ENCODE measurements around the gene SLC24A3.

The SLC24A3 gene

GRCh38 chr20:19433371-19434350 is 221.2 kb downstream of the SLC24A3 start:
- DNase-seq, result no peak

GRCh38 chr20:19435316-19435715 is 222.9 kb downstream of the SLC24A3 start:
- no peak for DNase-seq

- no peak for DNase-seq
Observed at GRCh38 chr20:19435821-19436220, 223.4 kb downstream of the SLC24A3 start.

GRCh38 chr20:19438488-19438887 is 226.0 kb downstream of the SLC24A3 start:
- no peak for DNase-seq

- DNase-seq, result no peak
Observed at GRCh38 chr20:19440660-19441527, 228.5 kb downstream of the SLC24A3 start.

GRCh38 chr20:19446246-19446645 is 233.8 kb downstream of the SLC24A3 start:
- DNase-seq, result no peak

- no peak for DNase-seq
Observed at GRCh38 chr20:19448632-19449031, 236.2 kb downstream of the SLC24A3 start.

GRCh38 chr20:19449051-19449450 is 236.6 kb downstream of the SLC24A3 start:
- no peak for DNase-seq

- DNase-seq, result no peak
Observed at GRCh38 chr20:19451231-19451922, 238.9 kb downstream of the SLC24A3 start.

GRCh38 chr20:19451923-19452295 is 239.5 kb downstream of the SLC24A3 start:
- DNase-seq, result no peak

- DNase-seq, result no peak
Observed at GRCh38 chr20:19453410-19453809, 241.0 kb downstream of the SLC24A3 start.

- no peak for DNase-seq
Observed at GRCh38 chr20:19453862-19454261, 241.4 kb downstream of the SLC24A3 start.

- no peak for DNase-seq
Observed at GRCh38 chr20:19456595-19457395, 244.4 kb downstream of the SLC24A3 start.

GRCh38 chr20:19457611-19458010 is 245.2 kb downstream of the SLC24A3 start:
- no peak for DNase-seq

GRCh38 chr20:19460386-19460785 is 247.9 kb downstream of the SLC24A3 start:
- no peak for DNase-seq

GRCh38 chr20:19462491-19462890 is 250.0 kb downstream of the SLC24A3 start:
- DNase-seq, result no peak

- DNase-seq, result no peak
Observed at GRCh38 chr20:19463597-19463996, 251.2 kb downstream of the SLC24A3 start.

- no peak for DNase-seq
Observed at GRCh38 chr20:19465536-19465935, 253.1 kb downstream of the SLC24A3 start.

- DNase-seq, result no peak
Observed at GRCh38 chr20:19466206-19466928, 253.9 kb downstream of the SLC24A3 start.

- DNase-seq, result no peak
Observed at GRCh38 chr20:19473216-19473921, 260.9 kb downstream of the SLC24A3 start.

GRCh38 chr20:19473922-19474286 is 261.5 kb downstream of the SLC24A3 start:
- DNase-seq, result no peak

Measured in NCI-H69 (cell line).